Measurements from ENCODE around the gene LIPC. TPM values are rescaled to one million over a fixed set of nuclear protein-coding genes. Genes with fewer than 3 reads are reported as not detected.

LIPC gene
- total RNA-seq, 1 experiment from 2014 or later = not detected

- no peak for DNase-seq (ENCODE audit: unreplicated experiment)
- intact Hi-C loops (cut with micrococcal nuclease) = no loop called here
- peaks cover 21% of the 10 kb centered on the region for H3K4me1 Mint-ChIP-seq (ENCODE audit: insufficient read depth, unreplicated experiment)
- ChIA-PET POLR2A (interaction anchor here (0.9 to 1.0 kb wide), 2 partner anchors 14 to 16 kb away, joined by 3 read pairs; no protein-coding TSS in a partner anchor), CTCF (interaction anchor here (0.7 kb wide), 2 partner anchors 254 to 310 kb away, joined by 4 read pairs; no protein-coding TSS in a partner anchor)
- no peak overlapping the region for H3K27ac Mint-ChIP-seq (ENCODE audit: low read depth, unreplicated experiment)
- H3K9me3 Mint-ChIP-seq (ENCODE audit: unreplicated experiment) = no peaks in the 10 kb centered on the region
- BruUV-seq (replicated peaks) = no TSS peak
- TF ChIP-seq CTCF (IDR thresholded peaks at IDR 0.05; ENCODE audit: unreplicated experiment) = no peak
- H3K4me3 Mint-ChIP-seq (ENCODE audit: unreplicated experiment) = no peak overlapping the region
- H3K27me3 Mint-ChIP-seq (ENCODE audit: insufficient read depth, unreplicated experiment) = no peaks in the 10 kb centered on the region
- no peaks in the 10 kb centered on the region for H3K36me3 Mint-ChIP-seq (ENCODE audit: insufficient read depth, unreplicated experiment)
Observed at GRCh38 chr15:58492661-58493397, 61.0 kb downstream of the LIPC start.

- no peak overlapping the region for H3K4me3 Mint-ChIP-seq (ENCODE audit: unreplicated experiment)
- ChIA-PET POLR2A (no interaction called here), CTCF (interaction anchor here (2.1 kb wide), 1 partner anchor 12 kb away, joined by 7 read pairs; no protein-coding TSS in a partner anchor)
- BruUV-seq (replicated peaks) = no TSS peak
- H3K4me1 Mint-ChIP-seq (ENCODE audit: insufficient read depth, unreplicated experiment) = peaks cover 27% of the 10 kb centered on the region
- H3K36me3 Mint-ChIP-seq (ENCODE audit: insufficient read depth, unreplicated experiment) = no peaks in the 10 kb centered on the region
- H3K9me3 Mint-ChIP-seq (ENCODE audit: unreplicated experiment) = no peaks in the 10 kb centered on the region
- intact Hi-C loops (cut with micrococcal nuclease) = no loop called here
- no peaks in the 10 kb centered on the region for H3K27me3 Mint-ChIP-seq (ENCODE audit: insufficient read depth, unreplicated experiment)
- H3K27ac Mint-ChIP-seq (ENCODE audit: low read depth, unreplicated experiment) = no peak overlapping the region
- no peak for DNase-seq (ENCODE audit: unreplicated experiment)
- TF ChIP-seq CTCF (IDR thresholded peaks at IDR 0.05; ENCODE audit: unreplicated experiment) = no peak
Observed at GRCh38 chr15:58494567-58494966, 62.8 kb downstream of the LIPC start.

GRCh38 chr15:58495891-58496408 lies 64.2 kb downstream of the LIPC start:
- no peak for DNase-seq (ENCODE audit: unreplicated experiment)
- POLR2A ChIA-PET = no interaction called here
- intact Hi-C loops (cut with micrococcal nuclease) = no loop called here
- Mint-ChIP-seq H3K4me3 (ENCODE audit: unreplicated experiment) (no peak overlapping the region), H3K27me3 (ENCODE audit: insufficient read depth, unreplicated experiment) (no peaks in the 10 kb centered on the region), H3K4me1 (ENCODE audit: insufficient read depth, unreplicated experiment) (peaks cover 23% of the 10 kb centered on the region), H3K9me3 (ENCODE audit: unreplicated experiment) (no peaks in the 10 kb centered on the region), H3K36me3 (ENCODE audit: insufficient read depth, unreplicated experiment) (no peaks in the 10 kb centered on the region), H3K27ac (ENCODE audit: low read depth, unreplicated experiment) (no peak overlapping the region)
- no peak for TF ChIP-seq CTCF (IDR thresholded peaks at IDR 0.05; ENCODE audit: unreplicated experiment)
- BruUV-seq (replicated peaks) = no TSS peak
- CTCF ChIA-PET = interaction anchor here (2.1 kb wide), 1 partner anchor 11 kb away, joined by 7 read pairs; no protein-coding TSS in a partner anchor

GRCh38 chr15:58497046-58497785 lies 65.4 kb downstream of the LIPC start:
- ChIA-PET CTCF (interaction anchor here (0.8 to 1.0 kb wide), 2 partner anchors 10 to 228 kb away, joined by 3 to 4 read pairs; no protein-coding TSS in a partner anchor), POLR2A (no interaction called here)
- no peaks in the 10 kb centered on the region for H3K9me3 Mint-ChIP-seq (ENCODE audit: unreplicated experiment)
- H3K27ac Mint-ChIP-seq (ENCODE audit: low read depth, unreplicated experiment) = no peak overlapping the region
- no peaks in the 10 kb centered on the region for H3K36me3 Mint-ChIP-seq (ENCODE audit: insufficient read depth, unreplicated experiment)
- TF ChIP-seq CTCF (IDR thresholded peaks at IDR 0.05; ENCODE audit: unreplicated experiment) = no peak
- intact Hi-C loops (cut with micrococcal nuclease) = no loop called here
- no peak overlapping the region for H3K4me3 Mint-ChIP-seq (ENCODE audit: unreplicated experiment)
- DNase-seq (ENCODE audit: unreplicated experiment) = no peak
- H3K4me1 Mint-ChIP-seq (ENCODE audit: insufficient read depth, unreplicated experiment) = peaks cover 12% of the 10 kb centered on the region
- BruUV-seq (replicated peaks) = no TSS peak
- H3K27me3 Mint-ChIP-seq (ENCODE audit: insufficient read depth, unreplicated experiment) = no peaks in the 10 kb centered on the region

Measured in MCF 10A (cell line).